Measurements from ENCODE around the gene OR13D1.
"Not testable (repeated sequence)": the region's sequence is repeated elsewhere in the genome, so short reads cannot be mapped to it uniquely, and the experiment has no call there.

DNA sequence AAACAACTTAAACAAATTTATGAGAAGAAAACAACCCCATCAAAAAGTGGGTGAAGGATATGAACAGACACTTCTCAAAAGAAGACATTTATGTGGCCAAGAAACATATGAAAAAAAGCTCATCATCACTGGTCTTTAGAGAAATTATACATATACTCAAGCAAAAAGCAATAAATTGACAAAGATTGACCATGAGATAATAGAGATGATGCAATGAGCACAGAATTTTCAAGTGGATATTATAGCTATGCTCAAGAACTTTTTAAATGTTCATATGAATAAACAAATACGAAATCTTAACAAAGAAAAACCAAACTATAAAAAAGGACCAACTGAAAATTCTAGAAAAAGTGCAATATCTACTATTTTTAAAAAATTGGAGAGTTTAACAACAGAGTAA lies 14.4 kb downstream of the OR13D1 start:
- TF ChIP-seq, protein P1, sequence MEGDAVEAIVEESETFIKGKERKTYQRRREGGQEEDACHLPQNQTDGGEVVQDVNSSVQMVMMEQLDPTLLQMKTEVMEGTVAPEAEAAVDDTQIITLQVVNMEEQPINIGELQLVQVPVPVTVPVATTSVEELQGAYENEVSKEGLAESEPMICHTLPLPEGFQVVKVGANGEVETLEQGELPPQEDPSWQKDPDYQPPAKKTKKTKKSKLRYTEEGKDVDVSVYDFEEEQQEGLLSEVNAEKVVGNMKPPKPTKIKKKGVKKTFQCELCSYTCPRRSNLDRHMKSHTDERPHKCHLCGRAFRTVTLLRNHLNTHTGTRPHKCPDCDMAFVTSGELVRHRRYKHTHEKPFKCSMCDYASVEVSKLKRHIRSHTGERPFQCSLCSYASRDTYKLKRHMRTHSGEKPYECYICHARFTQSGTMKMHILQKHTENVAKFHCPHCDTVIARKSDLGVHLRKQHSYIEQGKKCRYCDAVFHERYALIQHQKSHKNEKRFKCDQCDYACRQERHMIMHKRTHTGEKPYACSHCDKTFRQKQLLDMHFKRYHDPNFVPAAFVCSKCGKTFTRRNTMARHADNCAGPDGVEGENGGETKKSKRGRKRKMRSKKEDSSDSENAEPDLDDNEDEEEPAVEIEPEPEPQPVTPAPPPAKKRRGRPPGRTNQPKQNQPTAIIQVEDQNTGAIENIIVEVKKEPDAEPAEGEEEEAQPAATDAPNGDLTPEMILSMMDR (IDR thresholded peaks at IDR 0.05; ENCODE audit: insufficient read depth, low read length) = not testable (repeated sequence)
- not testable (repeated sequence) for TF ChIP-seq POLR2AphosphoS5 (IDR thresholded peaks at IDR 0.05; ENCODE audit: low read depth); GABPA (IDR thresholded peaks at IDR 0.05; ENCODE audit: low read depth); SPI1 (IDR thresholded peaks at IDR 0.05; ENCODE audit: borderline replicate concordance, low read depth)

Measured in HL-60 (cell line).